ENCODE data around the gene CDKN2AIPNL.

GRCh38 chr5:134355681-134356080, 56.0 kb downstream of the CDKN2AIPNL start:
- TF ChIP-seq CTCF (IDR thresholded peaks at IDR 0.05) (no peak), POLR2A (IDR thresholded peaks at IDR 0.05) (no peak)
